GM19397 (cell line): ENCODE measurements around the gene CNTNAP4.

Source experiments
- ATAC-seq: cut with Tn5 transposase; IDR thresholded peaks from one replicate; pipeline ENCODE4 v1.9.1; 2021; ENCODE audit warnings: mild to moderate bottlenecking, moderate library complexity; ENCODE audit not compliant: unreplicated experiment

CNTNAP4 gene

DNA sequence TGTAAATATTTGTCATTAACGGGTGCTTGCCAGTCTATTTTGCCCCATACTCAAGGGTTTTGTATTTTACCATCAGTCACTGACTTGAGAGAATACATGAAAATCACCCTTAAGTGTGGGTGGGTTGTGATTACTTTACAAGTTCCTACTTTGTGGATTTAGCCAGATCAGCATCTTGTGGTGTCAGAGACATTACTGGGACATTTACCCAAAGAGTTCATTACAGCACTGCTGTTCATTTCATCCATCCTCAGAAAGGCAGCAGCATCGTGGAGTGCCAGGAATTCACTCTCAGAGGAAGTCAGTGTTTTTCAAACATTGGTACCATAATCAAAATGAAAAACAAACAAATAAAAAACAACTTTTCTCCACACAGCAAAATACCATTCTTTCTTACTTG lies 110.8 kb downstream of the CNTNAP4 start:
- no peak for ATAC-seq

DNA sequence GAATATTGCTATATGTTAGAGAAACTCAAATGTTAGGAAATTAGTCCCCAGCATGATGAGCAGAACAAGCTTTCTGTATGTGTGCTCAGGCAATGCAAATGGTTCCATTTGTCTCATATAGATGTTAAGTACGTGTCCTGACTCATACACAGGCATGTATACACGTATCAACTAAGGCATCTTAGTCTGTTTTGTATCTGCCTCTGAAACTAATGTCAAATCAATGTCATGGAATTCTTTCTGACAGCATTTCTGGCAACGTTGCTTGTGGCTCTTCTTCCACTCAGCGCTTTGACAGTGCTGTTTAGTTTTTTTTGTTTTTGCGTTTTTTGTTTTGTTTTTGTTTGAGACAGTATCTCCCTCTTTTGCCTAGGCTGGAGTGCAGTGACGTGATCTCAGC lies 111.9 kb downstream of the CNTNAP4 start:
- ATAC-seq, result no peak

DNA sequence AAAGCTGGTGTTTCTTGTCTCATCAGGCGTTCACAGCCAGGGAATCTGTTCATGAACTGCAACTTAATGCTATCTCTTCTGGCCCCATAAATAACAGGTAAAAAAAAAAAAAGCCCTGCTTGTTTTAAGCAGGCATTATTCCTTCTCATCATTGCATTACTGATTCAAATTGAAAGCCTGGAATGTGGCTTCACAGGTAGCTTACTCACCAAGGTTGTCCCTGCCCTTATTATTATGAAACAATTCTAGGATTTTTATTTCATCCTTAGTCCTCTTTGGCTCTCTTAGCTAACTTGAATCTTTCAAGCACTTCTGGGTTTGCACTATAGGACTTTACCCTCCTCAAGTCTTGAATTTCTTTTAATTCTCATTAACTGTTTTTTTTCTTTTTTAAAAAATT lies 113.3 kb downstream of the CNTNAP4 start:
- no peak for ATAC-seq

DNA sequence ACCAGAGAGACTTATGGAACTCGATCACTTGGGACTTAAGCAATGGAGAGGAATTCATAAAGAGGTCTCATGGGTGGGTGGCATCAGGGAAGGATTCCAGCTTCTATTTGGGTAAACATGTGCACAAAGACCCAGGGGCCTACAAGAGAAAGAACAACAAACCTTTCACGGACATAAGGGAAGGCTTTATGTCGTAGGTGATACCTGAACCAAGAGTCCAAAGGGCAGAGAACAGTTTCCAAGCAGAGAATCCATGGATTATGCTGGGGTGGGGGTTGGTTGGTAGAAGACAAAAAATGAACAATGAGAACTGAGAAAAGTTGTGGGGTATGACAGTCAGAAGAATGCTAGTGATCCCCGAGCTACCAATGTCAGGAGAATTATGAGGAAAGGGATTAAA lies 119.8 kb downstream of the CNTNAP4 start:
- ATAC-seq, result no peak

DNA sequence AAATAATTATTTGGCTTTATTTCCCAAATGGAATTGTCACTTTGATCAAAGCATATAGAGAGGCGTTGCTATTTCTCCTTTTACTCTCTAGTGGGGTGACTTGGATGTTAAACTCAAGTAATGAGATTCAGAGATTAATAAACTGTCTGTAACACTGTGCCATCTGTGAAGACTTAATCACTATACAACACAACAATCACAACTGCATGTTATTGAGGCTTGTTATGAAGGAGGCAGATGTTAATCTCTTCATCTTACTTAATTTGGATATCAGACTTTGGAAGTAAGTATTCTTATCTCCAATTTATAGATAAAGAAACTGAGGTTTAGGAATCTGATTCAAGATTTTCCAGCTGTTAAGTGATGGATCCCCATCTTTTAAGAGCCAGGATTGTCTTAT lies 132.5 kb downstream of the CNTNAP4 start:
- ATAC-seq, result no peak

DNA sequence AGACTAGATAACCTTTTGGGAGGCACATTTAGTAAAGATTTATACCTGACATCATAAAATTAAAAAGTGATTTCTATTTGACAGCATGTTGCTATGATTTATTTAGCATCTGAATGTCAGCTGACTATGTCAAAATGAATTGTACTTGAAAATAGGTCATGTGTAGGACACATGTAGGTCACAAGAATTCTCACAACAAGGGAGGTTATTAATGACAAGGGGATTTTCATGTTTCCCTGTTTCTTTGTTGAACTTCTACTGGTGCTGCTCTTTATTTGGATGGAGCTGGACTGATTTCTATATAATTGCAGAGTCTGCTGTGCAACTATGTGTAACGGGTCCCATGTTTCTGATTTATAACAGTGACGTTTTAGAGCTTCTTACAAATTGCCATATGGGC lies 144.4 kb downstream of the CNTNAP4 start:
- ATAC-seq, result no peak

DNA sequence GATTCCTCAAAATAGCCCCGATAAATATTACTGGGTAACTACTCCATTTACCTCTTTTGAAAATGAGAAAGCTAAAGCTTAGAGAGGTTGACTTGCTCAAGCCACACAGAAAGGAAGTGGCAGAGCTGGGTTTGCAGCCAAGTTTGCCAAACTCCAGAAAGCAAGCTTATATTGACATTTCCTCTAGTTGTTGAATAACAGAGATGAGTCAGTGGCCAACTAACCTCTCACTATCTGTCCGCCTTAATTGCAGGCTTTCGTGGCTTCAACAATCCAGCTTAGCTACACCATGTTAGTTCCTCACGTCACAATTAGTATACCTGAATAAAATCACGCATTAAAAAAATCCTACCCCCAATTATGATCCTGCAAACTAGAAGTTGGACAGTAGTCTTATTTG lies 151.7 kb downstream of the CNTNAP4 start:
- ATAC-seq, result no peak

DNA sequence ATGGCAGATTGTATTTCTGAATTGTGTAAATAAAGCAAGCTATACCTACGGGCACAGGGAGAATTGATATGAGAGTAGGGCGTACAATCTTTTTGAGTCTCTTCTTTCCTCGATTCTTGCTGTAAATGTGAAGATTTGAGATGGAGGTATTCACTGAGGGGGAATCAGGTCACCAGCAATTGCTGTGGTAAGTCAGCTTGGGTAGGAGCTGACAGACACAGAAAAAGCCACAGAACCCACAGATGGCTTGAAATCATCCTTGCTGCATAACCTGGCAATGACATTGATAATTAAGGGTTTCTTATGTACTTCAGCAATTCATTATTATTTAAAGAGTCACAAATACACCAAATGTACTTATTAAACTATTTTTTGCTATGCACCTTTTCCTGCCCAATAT lies 164.2 kb downstream of the CNTNAP4 start:
- no peak for ATAC-seq

DNA sequence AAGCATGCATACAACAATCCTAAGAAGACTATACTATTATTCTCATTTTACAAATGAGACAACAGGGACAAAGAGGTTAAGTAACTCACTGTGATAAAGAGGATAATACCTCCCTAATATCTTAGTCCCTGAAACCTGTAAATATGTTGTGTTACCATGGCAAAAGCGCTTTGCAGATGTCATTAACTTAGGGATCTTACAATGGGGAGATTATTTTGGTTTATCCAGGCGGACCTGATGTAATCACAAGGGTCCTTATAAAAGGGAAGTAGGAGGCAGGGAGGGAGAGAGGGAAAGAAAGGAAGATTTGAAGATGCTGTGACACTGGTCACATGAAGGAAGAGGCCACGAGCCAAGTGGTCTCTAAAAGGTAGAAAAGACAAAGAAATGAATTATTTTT lies 164.7 kb downstream of the CNTNAP4 start:
- ATAC-seq, result no peak

DNA sequence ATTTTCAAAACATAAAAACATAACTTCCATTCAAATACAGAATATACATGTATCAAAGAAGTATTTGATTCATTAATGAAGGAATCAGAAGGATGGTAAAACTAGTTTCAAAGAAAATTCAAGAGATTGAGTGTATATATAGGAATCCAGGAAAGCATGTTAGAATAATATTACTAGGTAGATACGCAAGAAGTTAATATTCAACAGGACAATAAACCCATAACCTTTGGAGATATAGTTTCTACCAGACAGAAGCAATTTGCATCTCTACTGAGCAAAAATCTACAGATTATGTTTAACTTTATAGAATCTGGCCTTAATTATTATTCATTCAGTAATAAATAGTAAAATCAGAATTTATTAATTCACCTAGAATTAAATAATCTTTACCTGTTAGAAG lies 166.8 kb downstream of the CNTNAP4 start:
- no peak for ATAC-seq

DNA sequence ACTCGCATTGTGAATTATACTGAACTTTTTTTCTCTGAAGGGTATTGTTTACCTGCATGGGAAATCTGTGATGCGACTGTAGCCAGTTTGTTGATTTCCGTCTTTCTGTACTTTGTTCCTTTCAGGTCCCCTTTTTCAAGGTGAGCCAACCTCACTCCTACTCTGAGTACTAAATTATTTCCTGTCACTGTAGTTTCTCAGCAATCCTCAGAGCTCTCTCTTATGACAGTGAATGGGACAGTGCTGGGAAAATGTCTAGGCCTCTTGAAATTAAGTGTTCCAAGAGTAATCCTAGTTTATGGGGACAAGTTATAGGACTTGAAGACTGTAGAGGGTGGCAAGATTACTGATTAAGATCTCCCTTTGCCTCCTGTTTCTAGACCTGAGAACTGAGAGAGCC lies 167.6 kb downstream of the CNTNAP4 start:
- ATAC-seq, result no peak

DNA sequence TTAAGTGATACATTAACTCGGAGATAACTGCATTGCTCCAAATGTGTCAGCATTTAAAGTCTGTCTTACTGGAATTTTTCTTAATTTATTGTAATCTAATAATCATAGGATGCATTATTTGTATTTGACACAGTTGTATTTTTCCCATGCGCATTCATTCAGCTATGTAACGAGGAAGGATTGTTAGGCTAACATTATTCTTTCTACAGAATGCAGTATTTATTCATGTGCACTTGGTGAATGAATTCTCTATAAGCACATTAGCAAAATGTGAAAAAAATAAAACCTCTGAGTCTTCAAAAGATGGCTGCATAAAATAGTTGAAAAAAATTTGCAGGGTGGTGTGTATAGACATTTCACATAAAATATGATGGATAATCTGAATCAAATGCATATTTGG lies 168.6 kb downstream of the CNTNAP4 start:
- no peak for ATAC-seq

DNA sequence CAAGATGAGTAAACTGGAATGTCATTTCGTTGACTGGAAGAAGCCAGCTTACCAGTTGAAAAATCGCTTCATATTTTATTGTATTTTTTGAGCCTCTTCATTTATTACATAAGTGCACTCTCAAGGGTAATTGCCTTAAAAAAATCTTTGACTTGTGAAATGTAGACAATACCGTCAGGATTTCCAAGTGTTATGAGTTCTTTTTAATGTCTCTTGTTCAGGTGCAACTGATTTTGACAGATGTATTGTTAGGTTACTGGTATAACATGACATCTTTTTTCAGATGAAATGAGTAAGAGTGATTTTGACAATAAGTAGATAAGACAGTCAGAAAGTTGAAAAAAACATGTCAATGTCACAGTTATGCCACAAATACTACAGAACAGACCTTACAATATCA lies 169.1 kb downstream of the CNTNAP4 start:
- no peak for ATAC-seq

DNA sequence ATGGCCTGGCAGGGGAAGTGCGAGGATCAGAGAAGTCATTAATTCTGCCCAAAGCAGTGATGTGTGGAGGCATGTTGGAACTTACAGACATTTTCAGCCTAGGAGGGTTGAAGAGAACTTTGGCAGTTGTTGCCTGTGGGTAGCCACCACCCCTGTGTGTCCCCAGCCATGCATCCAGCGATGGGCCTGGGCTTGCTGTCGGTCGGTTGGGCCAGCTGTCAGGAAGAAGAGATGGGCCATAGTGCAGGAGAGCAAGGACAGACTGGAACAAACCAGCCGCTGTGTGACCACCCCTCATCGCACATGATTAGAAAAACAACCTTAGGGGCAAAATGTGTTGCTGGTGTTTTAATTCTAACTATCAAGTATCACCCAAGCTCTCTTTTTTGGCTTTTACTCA lies 173.7 kb downstream of the CNTNAP4 start:
- no peak for ATAC-seq

DNA sequence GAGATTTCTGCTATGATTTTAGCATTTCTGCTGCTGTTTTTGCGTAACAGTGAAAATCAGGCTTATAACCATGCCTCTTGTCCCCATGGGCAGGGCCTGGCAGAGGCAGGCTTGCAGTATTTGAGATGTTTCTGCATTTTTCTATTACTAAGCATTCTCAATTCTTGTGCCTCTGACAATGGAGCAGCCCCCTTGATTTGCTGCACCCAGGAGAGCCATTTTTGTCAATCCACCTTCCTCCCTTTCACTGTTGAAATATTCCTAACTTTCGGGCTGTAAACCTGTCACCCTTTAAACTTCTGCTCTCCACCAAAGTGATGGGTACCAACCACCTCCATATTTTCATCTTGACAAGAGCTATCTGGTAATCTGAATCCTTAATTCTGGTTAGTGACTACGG lies 178.1 kb downstream of the CNTNAP4 start:
- no peak for ATAC-seq

DNA sequence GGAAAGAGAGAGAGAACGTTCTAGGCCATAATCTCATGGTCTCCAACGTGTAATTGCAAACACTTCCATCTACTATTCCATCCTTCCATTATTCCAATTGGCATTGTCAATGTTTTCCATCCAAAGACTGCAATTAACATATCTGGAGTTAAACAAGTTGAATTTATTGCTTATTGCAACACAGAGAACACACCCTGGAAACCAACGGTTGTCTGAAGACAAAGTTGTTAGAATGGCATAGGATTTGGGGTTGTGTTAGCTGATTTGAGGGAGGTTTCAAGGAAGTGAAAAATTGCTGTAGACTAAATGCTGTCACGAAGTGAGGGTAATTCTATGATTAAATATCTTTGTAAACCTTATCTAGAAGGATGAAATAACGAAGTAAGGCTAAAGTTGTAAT lies 178.8 kb downstream of the CNTNAP4 start:
- ATAC-seq, result no peak

DNA sequence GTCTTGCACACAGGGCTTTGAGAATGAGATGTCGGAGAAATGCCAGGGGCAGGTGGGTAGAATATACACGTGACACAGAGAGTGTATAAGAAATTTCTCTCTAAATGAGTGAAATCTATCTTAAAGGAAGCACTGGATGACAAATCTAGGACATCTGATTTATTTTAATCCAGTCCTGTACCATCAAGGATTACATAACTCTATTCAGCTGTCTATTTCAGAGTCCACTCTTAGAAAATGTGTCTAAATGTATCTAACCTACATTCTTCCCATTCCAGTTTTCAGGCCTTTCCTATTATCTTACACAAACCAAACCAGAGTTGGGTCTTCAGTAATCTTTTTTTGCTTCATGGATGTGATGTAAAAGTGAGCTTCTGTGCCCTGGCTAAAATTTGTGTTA lies 181.9 kb downstream of the CNTNAP4 start:
- no peak for ATAC-seq

DNA sequence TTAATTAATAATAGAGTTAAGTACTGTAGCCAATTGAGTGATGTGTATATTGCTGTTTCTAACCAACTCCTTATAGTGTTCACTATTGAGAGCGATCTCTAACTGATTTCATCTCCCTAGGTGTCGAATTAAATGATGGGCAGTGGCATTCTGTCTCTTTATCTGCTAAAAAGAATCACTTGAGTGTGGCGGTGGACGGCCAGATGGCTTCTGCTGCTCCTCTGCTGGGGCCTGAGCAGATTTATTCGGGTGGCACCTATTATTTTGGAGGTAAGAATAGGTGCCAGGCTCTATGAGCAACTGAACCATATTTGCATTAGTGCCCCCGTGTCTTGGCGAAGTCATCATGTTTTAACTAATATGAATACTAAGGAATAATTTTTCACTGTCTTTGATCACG lies 184.6 kb downstream of the CNTNAP4 start:
- ATAC-seq, result no peak

DNA sequence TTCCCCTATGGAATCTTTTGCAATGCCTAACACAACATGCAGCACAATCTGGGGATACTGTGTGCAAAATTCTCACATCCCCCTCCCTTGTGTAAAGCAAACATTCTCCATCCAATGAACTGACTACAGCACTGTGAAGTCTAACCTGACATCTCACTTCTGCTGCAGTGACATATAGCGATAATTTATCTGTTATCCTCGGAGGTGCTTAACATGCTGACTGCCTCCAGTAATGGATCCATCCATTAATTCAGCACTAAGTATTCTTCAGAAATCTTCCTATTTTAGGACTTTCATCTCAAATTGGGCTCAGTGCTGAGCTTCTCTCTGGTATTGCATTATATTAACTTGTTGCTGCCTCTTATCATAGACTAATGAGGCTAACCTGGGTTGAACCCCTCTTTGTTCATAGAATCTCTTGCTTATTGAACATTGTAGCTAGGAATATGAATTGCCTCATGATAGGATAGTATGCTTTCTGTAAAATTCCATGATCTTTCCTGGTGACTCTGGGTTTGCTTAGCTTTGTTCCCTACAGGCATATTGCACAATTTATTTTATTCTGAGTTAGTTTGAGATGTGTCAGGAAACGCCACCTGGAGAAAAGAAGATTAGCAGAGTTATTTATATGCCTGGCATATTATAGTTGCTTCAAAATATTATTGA lies 187.9 kb downstream of the CNTNAP4 start:
- no peak for ATAC-seq

DNA sequence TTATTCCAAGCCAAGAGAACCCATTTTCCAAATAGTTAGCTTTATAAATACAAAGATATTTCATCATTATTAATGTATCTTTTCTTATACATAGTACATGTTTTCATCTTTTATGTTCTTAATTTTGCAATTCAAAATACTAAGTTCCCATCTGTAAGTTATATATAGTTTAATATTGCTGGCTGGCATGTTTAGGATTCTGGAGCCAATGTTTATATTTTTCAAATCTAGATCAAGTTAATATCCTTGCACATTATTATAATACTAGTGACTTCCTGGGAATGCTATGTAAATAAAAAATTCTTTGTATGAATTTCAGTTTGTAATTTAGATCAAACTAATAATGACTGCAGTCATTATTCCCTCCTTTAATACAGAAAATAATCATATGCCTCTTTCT lies 189.7 kb downstream of the CNTNAP4 start:
- no peak for ATAC-seq

DNA sequence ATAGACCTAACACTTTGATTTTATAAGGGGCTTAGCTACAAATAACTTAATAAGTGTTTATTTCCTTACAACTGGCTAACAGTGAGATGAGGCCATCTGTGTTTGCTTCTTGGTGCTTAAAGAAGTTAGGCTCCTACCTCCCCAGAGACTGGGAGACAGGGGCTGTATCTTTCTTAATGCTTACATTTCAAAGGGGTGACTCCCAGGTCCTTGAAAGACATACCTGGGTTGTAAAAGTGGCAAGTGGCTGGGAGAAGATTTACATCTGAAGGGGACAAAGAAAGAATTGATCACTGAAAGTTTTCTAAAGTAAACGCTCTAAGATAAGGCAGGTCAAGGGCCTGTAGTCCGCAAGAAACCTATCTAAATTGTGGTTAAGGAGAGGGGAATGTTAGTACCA lies 196.8 kb downstream of the CNTNAP4 start:
- ATAC-seq, result no peak

DNA sequence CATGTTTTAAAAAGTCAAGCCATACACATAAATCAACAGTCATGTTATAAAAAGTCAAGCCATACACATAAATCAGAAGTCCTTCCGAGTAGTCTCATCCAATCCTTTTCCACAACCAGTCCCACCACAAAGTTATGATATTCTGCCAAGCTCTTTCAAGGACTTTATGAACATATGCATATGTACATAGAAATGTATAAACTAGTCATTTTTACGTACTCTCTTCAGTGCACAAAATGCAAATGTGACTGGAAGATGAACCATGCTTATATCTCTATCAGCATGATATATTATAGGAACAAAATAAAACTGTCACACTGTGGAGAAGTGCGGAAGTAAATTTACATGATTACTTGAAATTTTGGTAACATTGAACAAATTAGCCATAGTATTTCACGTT lies 200.9 kb downstream of the CNTNAP4 start:
- ATAC-seq, result no peak

DNA sequence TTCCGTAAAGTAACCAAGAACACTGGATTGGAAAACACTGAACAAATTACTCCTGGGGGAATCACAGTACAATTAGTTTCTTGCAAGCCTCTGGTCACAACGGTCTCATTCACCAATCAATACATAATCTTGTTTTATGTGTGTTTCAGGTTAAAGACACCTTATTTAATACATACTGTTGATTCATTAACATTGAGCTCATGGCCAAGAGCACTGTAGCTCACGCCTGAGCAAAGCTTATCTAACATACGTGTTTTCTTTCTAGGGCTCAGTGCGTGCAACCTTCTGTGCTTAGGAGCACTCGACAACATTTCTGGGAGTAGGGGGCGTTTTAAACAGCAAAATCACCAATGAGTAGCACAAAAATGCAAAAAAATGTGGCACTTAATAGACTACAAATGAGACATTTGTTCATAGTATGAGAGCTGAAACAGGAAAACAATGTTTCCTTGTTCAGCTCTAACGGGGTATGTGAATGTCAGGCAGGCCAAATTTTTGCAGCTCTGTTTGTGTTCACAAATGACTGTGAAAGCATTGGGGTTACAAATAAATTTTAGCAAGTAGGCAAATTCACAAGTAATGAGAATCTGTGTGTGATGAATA lies 206.2 kb downstream of the CNTNAP4 start:
- no peak for ATAC-seq
